HG03097 (cell line): ENCODE measurements around the gene VWC2.
A peak's percentile ranks its signal among the peaks of the same experiment; 100 is the strongest.

Experiments used
- ATAC-seq: cut with Tn5 transposase; IDR thresholded peaks from one replicate; pipeline ENCODE4 v1.9.1; 2021; ENCODE audit not compliant: unreplicated experiment, low FRiP score

VWC2 gene

GRCh38 chr7:49773218-49773935 lies at the start of gene VWC2:
Gene VWC2 (plus strand): TSS chr7:49773638. CDS start chr7:49775436, 1,798 bp downstream.
- ATAC-seq, result no peak

DNA sequence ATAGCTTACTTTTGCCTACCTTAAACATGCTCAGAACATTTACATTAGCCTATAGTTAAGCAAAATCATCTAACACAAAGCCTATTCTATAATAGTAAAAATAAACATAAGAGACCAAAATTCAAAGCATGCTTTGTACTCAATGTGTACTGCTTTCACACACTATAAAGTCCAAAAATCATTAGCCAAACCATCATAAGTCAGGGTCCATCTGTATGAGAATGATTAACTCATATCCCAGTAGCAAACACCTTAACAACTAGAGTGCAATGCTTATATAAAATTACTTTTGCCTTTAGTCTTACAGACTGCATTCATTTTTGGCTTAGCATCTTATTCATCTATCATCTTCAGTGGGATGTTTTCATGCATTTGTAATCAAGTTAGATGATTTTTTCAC lies 49.4 kb upstream of the VWC2 start:
- no peak for ATAC-seq

DNA sequence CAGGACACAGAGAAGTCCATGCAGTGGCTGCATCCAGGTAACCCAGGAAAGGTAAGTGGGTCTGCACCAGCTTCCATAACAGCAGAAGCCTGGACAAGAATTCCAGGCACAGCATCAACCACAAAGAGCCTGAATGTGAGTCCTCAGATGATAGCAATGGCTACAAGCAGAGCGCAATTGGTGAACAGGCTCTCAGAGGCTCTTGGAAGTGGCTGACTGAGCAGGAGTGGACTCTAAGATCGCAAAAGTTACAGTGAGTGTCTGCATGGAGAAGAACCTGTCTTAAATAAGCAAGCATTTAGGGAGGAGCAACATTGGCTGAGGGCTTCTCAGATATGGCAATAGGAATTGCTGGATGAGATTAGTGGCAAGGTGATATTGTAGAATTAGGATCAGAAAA lies 41.6 kb upstream of the VWC2 start:
- no peak for ATAC-seq

- no peak for ATAC-seq
Measured at GRCh38 chr7:49762666-49763065, 10.8 kb upstream of the VWC2 start.

GRCh38 chr7:49763791-49764190 lies 9.6 kb upstream of the VWC2 start:
- ATAC-seq, result no peak

GRCh38 chr7:49766966-49767365 lies 6.5 kb upstream of the VWC2 start:
- ATAC-seq, result peak; percentile 89

DNA sequence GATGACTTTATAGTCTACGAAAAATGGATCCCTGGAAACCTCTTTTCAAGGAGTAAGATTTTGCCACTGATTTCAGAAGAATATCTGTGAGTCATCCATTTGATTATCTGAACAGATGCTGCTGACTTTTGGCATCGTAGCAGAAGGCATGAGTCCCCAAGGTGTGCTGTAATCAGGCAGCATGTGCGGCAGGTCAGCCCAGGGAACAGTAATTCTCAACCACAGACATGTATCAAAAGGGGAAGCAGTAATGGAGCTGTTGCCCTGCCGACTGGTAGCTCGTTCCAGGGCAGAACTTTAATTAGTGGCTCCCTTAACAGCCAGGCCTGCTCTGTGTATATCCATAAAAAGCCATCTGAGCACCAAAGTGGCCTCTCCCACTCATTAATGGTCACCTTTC lies 5.7 kb upstream of the VWC2 start:
- no peak for ATAC-seq

GRCh38 chr7:49768254-49768653 lies 5.2 kb upstream of the VWC2 start:
- no peak for ATAC-seq

DNA sequence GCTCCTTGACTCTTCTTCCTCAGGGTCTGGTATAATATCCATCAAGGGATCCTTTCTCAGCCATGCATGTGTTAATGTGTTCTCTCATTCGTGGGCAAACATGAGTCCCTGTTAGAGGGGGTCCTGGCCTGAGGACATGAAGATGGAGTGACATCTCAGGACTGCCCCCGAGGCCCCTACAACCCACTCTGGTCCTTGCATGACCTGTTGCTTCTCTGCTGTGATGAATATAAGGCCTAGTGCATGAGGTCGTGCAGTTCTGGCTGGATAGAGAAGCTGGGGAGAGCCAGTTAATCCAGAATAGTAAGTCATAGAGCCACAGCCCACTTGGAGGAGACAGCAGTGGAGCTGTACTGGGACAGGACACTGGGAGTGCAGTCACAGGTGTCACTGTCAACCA lies 4.6 kb upstream of the VWC2 start:
- no peak for ATAC-seq

- ATAC-seq, result no peak
Measured at GRCh38 chr7:49769285-49769857, 4.1 kb upstream of the VWC2 start.

GRCh38 chr7:49770838-49771237 lies 2.6 kb upstream of the VWC2 start:
- ATAC-seq, result no peak

GRCh38 chr7:49771427-49772176 lies 1.8 kb upstream of the VWC2 start:
- ATAC-seq, result no peak

GRCh38 chr7:49772916-49773217 lies 571 bp upstream of the VWC2 start:
- ATAC-seq, result no peak

DNA sequence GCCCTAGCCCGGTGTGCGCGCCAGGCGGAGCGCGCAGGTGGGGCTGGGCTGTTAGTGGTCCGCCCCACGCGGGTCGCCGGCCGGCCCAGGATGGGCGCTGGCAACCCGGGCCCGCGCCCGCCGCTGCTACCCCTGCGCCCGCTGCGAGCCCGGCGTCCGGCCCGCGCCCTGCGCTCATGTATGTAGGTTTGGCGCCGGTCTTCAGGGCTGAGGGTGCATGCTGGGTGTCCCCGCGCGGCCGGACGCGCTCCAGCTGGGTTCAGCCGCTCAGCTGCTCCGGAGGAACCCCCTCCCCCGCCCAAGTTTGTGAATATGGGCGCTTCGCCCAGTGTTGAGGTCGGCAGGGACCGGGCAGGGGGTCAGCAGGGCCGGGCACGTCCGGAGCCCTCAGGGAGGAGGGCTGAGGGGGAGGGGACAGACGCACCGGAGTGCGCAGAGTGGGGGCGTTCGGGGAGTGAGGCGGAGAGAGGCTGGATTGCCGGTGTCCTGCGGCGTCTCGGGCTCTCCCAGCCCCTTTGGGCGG lies 559 bp downstream of the VWC2 start:
- no peak for ATAC-seq

DNA sequence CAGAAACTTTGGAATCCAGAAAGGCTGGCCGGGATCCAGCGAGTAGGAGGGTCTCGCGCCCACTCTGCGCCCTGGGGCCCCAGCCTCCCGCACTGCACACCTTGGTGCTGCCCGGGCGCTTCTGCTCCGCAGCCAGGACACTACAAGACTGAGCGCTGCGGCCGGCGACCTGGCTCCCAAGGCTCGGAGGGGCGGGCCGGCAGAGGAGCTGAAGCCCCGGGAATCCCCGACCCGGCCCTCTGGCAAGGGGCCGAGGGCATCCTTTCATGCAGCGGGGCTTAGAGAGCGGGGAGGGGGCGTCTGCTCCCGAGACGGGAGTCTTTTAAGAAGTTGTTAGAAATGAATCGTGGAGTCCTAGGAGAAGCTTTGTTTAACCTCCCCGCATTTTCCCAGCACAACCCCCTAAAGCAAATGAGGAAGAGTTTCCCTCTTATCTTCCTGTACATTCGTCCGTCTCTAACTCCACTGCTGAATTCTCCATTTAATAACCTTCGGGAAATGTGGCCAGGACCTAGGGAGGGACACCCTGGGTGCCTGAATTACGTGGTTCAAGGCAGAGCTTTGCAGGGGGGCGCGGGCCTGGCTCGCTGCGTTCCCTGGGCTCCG lies 1.1 kb downstream of the VWC2 start:
- ATAC-seq, result no peak

GRCh38 chr7:49775065-49775948 lies 1.9 kb downstream of the VWC2 start:
- ATAC-seq, result no peak

- no peak for ATAC-seq
Measured at GRCh38 chr7:49775949-49776443, 2.6 kb downstream of the VWC2 start.

DNA sequence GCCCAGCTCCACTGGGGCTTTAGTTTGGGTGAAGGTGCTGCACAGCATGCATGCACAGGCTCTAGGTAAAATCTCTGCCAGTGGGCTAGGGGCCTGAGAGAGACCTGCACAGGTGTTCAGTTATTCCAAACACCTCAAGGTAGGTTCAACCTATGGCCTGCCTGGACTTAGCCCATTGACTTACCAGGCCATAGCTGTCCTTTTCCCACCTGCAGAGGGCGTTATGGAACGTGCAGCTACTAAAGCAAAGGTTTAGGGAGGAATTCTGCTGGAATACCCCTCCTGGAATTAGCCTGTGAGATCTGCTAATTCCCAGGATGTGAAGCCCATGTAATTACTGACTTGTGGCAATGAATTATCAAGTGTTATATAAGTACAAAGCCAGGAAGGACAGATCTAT lies 3.6 kb downstream of the VWC2 start:
- no peak for ATAC-seq

- no peak for ATAC-seq
Measured at GRCh38 chr7:49778731-49779270, 5.4 kb downstream of the VWC2 start.

- no peak for ATAC-seq
Measured at GRCh38 chr7:49780953-49781352, 7.5 kb downstream of the VWC2 start.
